Natural killer cell (primary cell): ENCODE results near the gene CPSF3. TPM values are rescaled to one million over a fixed set of nuclear protein-coding genes. Genes with fewer than 3 reads are reported as not detected.

ENCODE experiments used
- ATAC-seq, 3 donors: fragments of 150-1000 bp in 2 of 3; fragments of 200-7000 bp in 1 of 3; cut with Tn5 transposase; 1 replicate in 1 of 3; 2 replicates in 2 of 3; pipeline ENCODE4 v1.10.0; 2021; ENCODE audit warnings: mild to moderate bottlenecking in 2 of 3, moderate library complexity in 2 of 3
- DNase-seq, 2 donors: peaks; one replicate each; pipeline versions ENCODE4 v3.0.0 to v3.0.0-alpha.2; 2013 to 2021; ENCODE audit warnings: mixed read lengths in 1 of 2
- H3K27ac ChIP-seq: one replicate; pipeline ENCODE4 v1.5.1; 2013; ENCODE audit warnings: mild to moderate bottlenecking, low read length
- H3K27me3 ChIP-seq: one replicate; pipeline ENCODE4 v1.6.1; 2013; ENCODE audit warnings: low read length; ENCODE audit not compliant: control insufficient read depth, insufficient read depth
- H3K36me3 ChIP-seq: one replicate; pipeline ENCODE4 v1.6.1; 2013; ENCODE audit warnings: low read length; ENCODE audit not compliant: control insufficient read depth, insufficient read depth
- H3K4me1 ChIP-seq: one replicate; pipeline ENCODE4 v1.6.1; 2013; ENCODE audit warnings: low read length; ENCODE audit not compliant: control insufficient read depth, insufficient read depth
- H3K4me3 ChIP-seq: one replicate; pipeline ENCODE4 v1.5.1; 2013; ENCODE audit warnings: low read length
- H3K9me3 ChIP-seq: one replicate; pipeline ENCODE4 v1.6.1; 2013; ENCODE audit warnings: low read length; ENCODE audit not compliant: control insufficient read depth, insufficient read depth
- H3K27ac Mint-ChIP-seq, 2 donors: one replicate each; pipeline ENCODE4 v1.8.0; 2022; ENCODE audit warnings: mild to moderate bottlenecking in 2 of 2, mixed read lengths in 2 of 2, moderate library complexity in 1 of 2
- H3K27me3 Mint-ChIP-seq, 2 donors: one replicate each; pipeline ENCODE4 v1.8.0; 2022; ENCODE audit warnings: low read depth in 2 of 2, mixed read lengths in 2 of 2
- H3K36me3 Mint-ChIP-seq: one replicate; pipeline ENCODE4 v1.8.0; 2022; ENCODE audit warnings: mixed read lengths
- H3K4me1 Mint-ChIP-seq, 2 donors: one replicate each; pipeline ENCODE4 v1.8.0; 2022; ENCODE audit warnings: mixed read lengths in 2 of 2
- H3K4me3 Mint-ChIP-seq: one replicate; pipeline ENCODE4 v1.8.0; 2022; ENCODE audit warnings: mild to moderate bottlenecking, moderate library complexity, mixed read lengths
- H3K9me3 Mint-ChIP-seq, 2 donors: one replicate each; pipeline ENCODE4 v1.8.0; 2022; ENCODE audit warnings: mixed read lengths in 2 of 2
- CTCF ChIP-seq: fragments of 200-600 bp; IDR thresholded peaks from one replicate; pipeline ENCODE4 v1.8.0; 2022; ENCODE audit warnings: antibody characterized with exemption
- WGBS: methylation state at CpG from one replicate; pipeline ENCODE4 v1.1.7; 2013; ENCODE audit warnings: missing lambda C conversion rate; ENCODE audit not compliant: insufficient coverage; 5-methylcytosine and 5-hydroxymethylcytosine counted together
- intact Hi-C: fragments of 100-400 bp; cut with micrococcal nuclease; formaldehyde crosslinking; loops from one replicate; pipeline ENCODE4 v1.14.2; 2022
- total RNA-seq, 4 donors: library from RNA; stranded (reverse); fragments of 120-200 nt in 1 of 4; gene quantifications; one replicate each; pipeline versions ENCODE4 v1.2.3 to v1.2.4, GENCODE V29; 2013 to 2022

The CPSF3 gene
- total RNA-seq, 3 donors from 2014 or later (not counting 1 experiment from before 2014, with no cell fraction given) = 28.4 to 30.7 (median 28.7) TPM

- H3K27me3 ChIP-seq = no peaks in the 10 kb centered on the region
- peaks cover 16% of the 10 kb centered on the region for H3K36me3 Mint-ChIP-seq
- DNase-seq (no peak), ATAC-seq (no peak)
- 82% methylated on average over 3 of the region's 3 CpGs for WGBS
- H3K27me3 Mint-ChIP-seq = no peaks in the 10 kb centered on the region
- H3K4me3 ChIP-seq = no peak overlapping the region
- no peak for TF ChIP-seq CTCF
- intact Hi-C loops = no loop called here
- H3K9me3 Mint-ChIP-seq = no peaks in the 10 kb centered on the region
- no peak overlapping the region for H3K27ac ChIP-seq
- H3K4me3 Mint-ChIP-seq = no peak overlapping the region
- H3K36me3 ChIP-seq = peaks cover 86% of the 10 kb centered on the region
- H3K4me1 ChIP-seq = no peaks in the 10 kb centered on the region
- H3K4me1 Mint-ChIP-seq = peaks cover 0 to 7% of the 10 kb centered on the region in 2 donors
- no peaks in the 10 kb centered on the region for H3K9me3 ChIP-seq
- peak overlapping the region; percentile 7 to 15 for H3K27ac Mint-ChIP-seq
These were observed 70.0 kb downstream of the CPSF3 start for GRCh38 chr2:9493478-9493877.

GRCh38 chr2:9494081-9494480 is 70.6 kb downstream of the CPSF3 start:
- 93% methylated on average over 1 of the region's 1 CpG for WGBS
- no peaks in the 10 kb centered on the region for H3K9me3 Mint-ChIP-seq
- peaks cover 16% of the 10 kb centered on the region for H3K36me3 Mint-ChIP-seq
- H3K27me3 Mint-ChIP-seq = no peaks in the 10 kb centered on the region
- peaks cover 87% of the 10 kb centered on the region for H3K36me3 ChIP-seq
- H3K4me1 ChIP-seq = no peaks in the 10 kb centered on the region
- H3K27ac Mint-ChIP-seq = peak overlapping the region; percentile 15 to 71
- no peak overlapping the region for H3K27ac ChIP-seq
- no peak for TF ChIP-seq CTCF
- ATAC-seq = no peak
- no peaks in the 10 kb centered on the region for H3K27me3 ChIP-seq
- intact Hi-C loops = no loop called here
- DNase-seq = no peak
- no peak overlapping the region for H3K4me3 Mint-ChIP-seq
- H3K4me3 ChIP-seq = no peak overlapping the region
- H3K9me3 ChIP-seq = no peaks in the 10 kb centered on the region
- peaks cover 0 to 7% of the 10 kb centered on the region in 2 donors for H3K4me1 Mint-ChIP-seq

- H3K36me3 ChIP-seq = peaks cover 79% of the 10 kb centered on the region
- peaks cover 39% of the 10 kb centered on the region for H3K36me3 Mint-ChIP-seq
- H3K9me3 Mint-ChIP-seq = no peaks in the 10 kb centered on the region
- no peaks in the 10 kb centered on the region for H3K27me3 Mint-ChIP-seq
- no peak overlapping the region for H3K4me3 Mint-ChIP-seq
- 96% methylated on average over 4 of the region's 4 CpGs for WGBS
- peak overlapping the region in 1 of 2 donors; percentile 16 for H3K27ac Mint-ChIP-seq
- H3K4me3 ChIP-seq = no peak overlapping the region
- no peaks in the 10 kb centered on the region for H3K9me3 ChIP-seq
- DNase-seq (no peak), ATAC-seq (no peak)
- H3K4me1 ChIP-seq = no peaks in the 10 kb centered on the region
- H3K27ac ChIP-seq = no peak overlapping the region
- H3K4me1 Mint-ChIP-seq = peaks cover 0 to 11% of the 10 kb centered on the region in 2 donors
- TF ChIP-seq CTCF = no peak
- intact Hi-C loops = no loop called here
- no peaks in the 10 kb centered on the region for H3K27me3 ChIP-seq
These were observed 73.6 kb downstream of the CPSF3 start for GRCh38 chr2:9497017-9497416.

- Mint-ChIP-seq H3K9me3 (no peaks in the 10 kb centered on the region), H3K27ac (peak overlapping the region; percentile 4 to 36), H3K4me1 (peaks cover 0 to 10% of the 10 kb centered on the region in 2 donors), H3K27me3 (no peaks in the 10 kb centered on the region), H3K4me3 (no peak overlapping the region), H3K36me3 (peaks cover 37% of the 10 kb centered on the region)
- H3K9me3 ChIP-seq = no peaks in the 10 kb centered on the region
- ATAC-seq (no peak), DNase-seq (no peak)
- intact Hi-C loops = no loop called here
- peaks cover 79% of the 10 kb centered on the region for H3K36me3 ChIP-seq
- no peak overlapping the region for H3K4me3 ChIP-seq
- no peak overlapping the region for H3K27ac ChIP-seq
- WGBS = 93% methylated on average over 1 of the region's 1 CpG
- no peak for TF ChIP-seq CTCF
- H3K4me1 ChIP-seq = no peaks in the 10 kb centered on the region
- H3K27me3 ChIP-seq = no peaks in the 10 kb centered on the region
These were observed 74.8 kb downstream of the CPSF3 start for GRCh38 chr2:9498210-9498609.
